Measurements from ENCODE around the gene TNFRSF13B. TPM values are rescaled to one million over a fixed set of nuclear protein-coding genes. Genes with fewer than 3 reads are reported as not detected.

Gene TNFRSF13B
- total RNA-seq, 4 donors from 2014 or later, result 9.2 TPM; not detected in 3

DNA sequence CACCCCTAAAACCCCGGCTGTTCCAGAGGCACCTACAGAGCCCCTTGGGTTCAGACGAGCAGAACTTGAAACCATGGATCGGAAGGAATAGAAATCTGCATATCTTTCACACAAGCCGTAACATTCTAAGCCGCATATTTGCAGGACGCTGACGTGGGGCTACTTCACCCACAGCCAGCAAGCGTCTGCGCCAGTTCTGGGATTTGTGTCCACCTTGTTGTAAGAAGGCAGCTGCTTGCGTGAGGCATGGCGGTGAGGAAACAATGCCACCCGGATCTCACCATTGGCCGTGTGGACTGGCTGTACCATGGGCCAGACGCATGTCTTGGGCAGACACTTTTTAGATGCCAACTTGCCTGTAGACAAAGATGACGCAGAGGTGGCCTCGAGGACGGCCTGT is 34.5 kb downstream of the TNFRSF13B start:
- no peak overlapping the region for H3K27ac ChIP-seq
- DNase-seq, result no peak
- TF ChIP-seq EP300 (IDR thresholded peaks at IDR 0.05; ENCODE audit: low read depth) (no peak), POLR2AphosphoS5 (IDR thresholded peaks at IDR 0.05) (no peak), POLR2A (IDR thresholded peaks at IDR 0.05) (no peak)
- TF ChIP-seq, protein P1, sequence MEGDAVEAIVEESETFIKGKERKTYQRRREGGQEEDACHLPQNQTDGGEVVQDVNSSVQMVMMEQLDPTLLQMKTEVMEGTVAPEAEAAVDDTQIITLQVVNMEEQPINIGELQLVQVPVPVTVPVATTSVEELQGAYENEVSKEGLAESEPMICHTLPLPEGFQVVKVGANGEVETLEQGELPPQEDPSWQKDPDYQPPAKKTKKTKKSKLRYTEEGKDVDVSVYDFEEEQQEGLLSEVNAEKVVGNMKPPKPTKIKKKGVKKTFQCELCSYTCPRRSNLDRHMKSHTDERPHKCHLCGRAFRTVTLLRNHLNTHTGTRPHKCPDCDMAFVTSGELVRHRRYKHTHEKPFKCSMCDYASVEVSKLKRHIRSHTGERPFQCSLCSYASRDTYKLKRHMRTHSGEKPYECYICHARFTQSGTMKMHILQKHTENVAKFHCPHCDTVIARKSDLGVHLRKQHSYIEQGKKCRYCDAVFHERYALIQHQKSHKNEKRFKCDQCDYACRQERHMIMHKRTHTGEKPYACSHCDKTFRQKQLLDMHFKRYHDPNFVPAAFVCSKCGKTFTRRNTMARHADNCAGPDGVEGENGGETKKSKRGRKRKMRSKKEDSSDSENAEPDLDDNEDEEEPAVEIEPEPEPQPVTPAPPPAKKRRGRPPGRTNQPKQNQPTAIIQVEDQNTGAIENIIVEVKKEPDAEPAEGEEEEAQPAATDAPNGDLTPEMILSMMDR (IDR thresholded peaks at IDR 0.05), result no peak
- no peak overlapping the region for H3K4me3 ChIP-seq
- H3K27me3 ChIP-seq, result no peaks in the 10 kb centered on the region
- WGBS, 2 donors (ENCODE audit: low coverage in 1 of 2), result 83 to 100% methylated on average over 3 to 17 of the region's 17 CpGs
- in situ Hi-C loops (cut with MboI; ENCODE audit: low pct_ligation_motif_present in 1 of 4, low pct_unique_long_range_greater_than_20kb in 1 of 4, low sequenced_read_pairs in 3 of 4), result no loop called here
- H3K9me3 ChIP-seq, result no peaks in the 10 kb centered on the region
- H3K36me3 ChIP-seq, result no peaks in the 10 kb centered on the region
- intact Hi-C loops (cut with DNase I; ENCODE audit: low total_unique reads), result no loop called here
- H3K4me1 ChIP-seq, result no peaks in the 10 kb centered on the region

DNA sequence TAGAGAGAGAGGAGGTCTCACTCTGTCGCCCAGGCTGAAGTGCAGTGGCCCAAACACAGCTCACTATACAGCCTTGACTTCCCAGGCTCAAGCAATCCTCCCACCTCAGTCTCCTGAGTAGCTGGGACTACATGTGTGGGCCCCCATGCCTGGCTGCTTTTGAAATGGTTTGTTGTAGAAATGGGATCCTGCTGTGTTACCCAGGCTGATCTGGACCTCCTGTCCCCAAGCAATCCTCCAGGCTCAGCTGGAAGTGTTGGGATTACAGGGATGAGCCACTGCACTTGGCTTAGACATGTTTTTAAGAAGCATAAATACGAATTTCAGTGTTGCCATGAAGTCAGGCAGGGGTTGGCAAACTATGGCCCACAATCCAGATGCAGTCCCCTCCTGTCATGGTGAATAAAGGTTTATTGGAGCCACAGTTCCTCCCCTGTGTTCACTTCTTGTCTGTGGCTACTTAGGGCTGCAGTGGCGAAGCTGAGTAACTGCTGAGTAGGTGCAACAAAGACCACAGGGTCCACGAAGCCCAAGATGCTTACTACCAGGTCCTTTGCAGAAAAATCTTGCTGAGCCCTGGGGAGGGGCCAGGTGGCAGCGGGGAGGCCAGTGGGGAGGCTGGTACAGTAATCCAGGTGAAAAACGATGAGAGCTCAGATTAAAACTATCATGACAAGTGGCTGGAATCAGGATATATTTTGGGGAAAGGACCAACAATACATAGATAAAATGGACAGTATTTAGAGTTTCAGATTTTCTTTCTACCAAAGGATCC is 35.2 kb downstream of the TNFRSF13B start:
- H3K27ac ChIP-seq, result no peak overlapping the region
- TF ChIP-seq EP300 (IDR thresholded peaks at IDR 0.05; ENCODE audit: low read depth), result no peak
- TF ChIP-seq POLR2A (IDR thresholded peaks at IDR 0.05), result no peak
- TF ChIP-seq, protein P1 (IDR thresholded peaks at IDR 0.05), result no peak
- TF ChIP-seq POLR2AphosphoS5 (IDR thresholded peaks at IDR 0.05), result no peak
- no peaks in the 10 kb centered on the region for H3K36me3 ChIP-seq
- no peaks in the 10 kb centered on the region for H3K27me3 ChIP-seq
- 73 to 82% methylated on average over 3 to 5 of the region's 6 CpGs for WGBS, 2 donors (ENCODE audit: low coverage in 1 of 2)
- in situ Hi-C loops (cut with MboI; ENCODE audit: low pct_ligation_motif_present in 1 of 4, low pct_unique_long_range_greater_than_20kb in 1 of 4, low sequenced_read_pairs in 3 of 4) (no loop called here), intact Hi-C loops (cut with DNase I; ENCODE audit: low total_unique reads) (no loop called here)
- H3K4me3 ChIP-seq, result no peak overlapping the region
- peak; percentile 1 for DNase-seq
- no peaks in the 10 kb centered on the region for H3K4me1 ChIP-seq
- no peaks in the 10 kb centered on the region for H3K9me3 ChIP-seq

DNA sequence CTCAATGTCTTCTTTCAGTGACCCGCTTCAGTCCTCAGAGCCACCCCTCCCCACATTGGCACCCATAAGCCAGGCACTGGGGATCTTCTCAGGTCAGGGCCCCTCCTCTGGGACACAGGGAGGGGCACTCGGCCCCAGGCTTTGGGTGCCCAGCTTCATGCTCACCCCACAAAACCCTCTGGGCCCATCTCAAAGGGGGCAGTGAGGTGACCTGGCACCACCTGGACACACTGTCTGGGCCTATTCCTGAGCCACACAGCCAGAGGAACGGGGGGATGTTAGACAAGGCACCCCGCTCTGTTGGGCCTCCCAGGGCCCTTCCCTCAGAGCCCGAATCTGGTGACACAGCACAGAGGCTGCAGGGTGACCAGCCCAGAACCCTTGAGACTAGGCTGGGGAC is 36.1 kb downstream of the TNFRSF13B start:
- intact Hi-C loops (cut with DNase I; ENCODE audit: low total_unique reads) (no loop called here), in situ Hi-C loops (cut with MboI; ENCODE audit: low pct_ligation_motif_present in 1 of 4, low pct_unique_long_range_greater_than_20kb in 1 of 4, low sequenced_read_pairs in 3 of 4) (no loop called here)
- Histone ChIP-seq H3K27ac (no peak overlapping the region), H3K4me3 (no peak overlapping the region), H3K9me3 (no peaks in the 10 kb centered on the region), H3K36me3 (no peaks in the 10 kb centered on the region), H3K4me1 (no peaks in the 10 kb centered on the region), H3K27me3 (no peaks in the 10 kb centered on the region)
- peak; percentile 6 for DNase-seq
- 91 to 100% methylated on average over 1 to 5 of the region's 5 CpGs for WGBS, 2 donors (ENCODE audit: low coverage in 1 of 2)
- TF ChIP-seq POLR2AphosphoS5 (IDR thresholded peaks at IDR 0.05) (no peak), EP300 (IDR thresholded peaks at IDR 0.05; ENCODE audit: low read depth) (no peak), POLR2A (IDR thresholded peaks at IDR 0.05) (no peak)
- TF ChIP-seq, protein P1 (IDR thresholded peaks at IDR 0.05), result no peak

DNA sequence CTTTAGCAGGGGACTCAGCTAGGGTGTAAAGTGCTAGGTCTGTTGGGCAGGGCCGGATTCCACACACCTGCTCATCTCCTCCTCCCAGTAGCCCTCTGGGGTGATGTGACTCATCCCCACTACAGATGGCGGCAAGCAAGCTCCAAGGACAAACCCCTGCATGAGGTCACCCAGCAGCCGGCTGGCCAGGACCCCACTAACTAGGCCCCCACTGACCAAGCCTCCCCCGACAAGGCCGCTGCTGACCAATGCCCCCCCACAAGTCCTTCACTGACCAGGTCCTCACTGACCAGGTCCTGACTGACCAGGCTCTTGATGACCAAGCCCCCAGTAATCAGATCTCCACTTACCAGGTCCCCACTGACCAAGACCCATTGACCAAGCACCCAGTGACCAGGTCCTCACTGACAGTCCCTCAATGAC is 36.7 kb downstream of the TNFRSF13B start:
- WGBS, 2 donors (ENCODE audit: low coverage in 1 of 2), result 98% methylated on average over 5 of the region's 5 CpGs; no CpG with 5 or more reads in 1 of the 2 donors
- H3K27me3 ChIP-seq, result no peaks in the 10 kb centered on the region
- H3K27ac ChIP-seq, result no peak overlapping the region
- in situ Hi-C loops (cut with MboI; ENCODE audit: low pct_ligation_motif_present in 1 of 4, low pct_unique_long_range_greater_than_20kb in 1 of 4, low sequenced_read_pairs in 3 of 4) (no loop called here), intact Hi-C loops (cut with DNase I; ENCODE audit: low total_unique reads) (no loop called here)
- no peaks in the 10 kb centered on the region for H3K9me3 ChIP-seq
- DNase-seq, result peak; percentile 5
- no peak overlapping the region for H3K4me3 ChIP-seq
- no peaks in the 10 kb centered on the region for H3K36me3 ChIP-seq
- H3K4me1 ChIP-seq, result no peaks in the 10 kb centered on the region
- TF ChIP-seq POLR2AphosphoS5 (IDR thresholded peaks at IDR 0.05) (no peak), EP300 (IDR thresholded peaks at IDR 0.05; ENCODE audit: low read depth) (no peak), POLR2A (IDR thresholded peaks at IDR 0.05) (no peak)
- TF ChIP-seq, protein P1 (IDR thresholded peaks at IDR 0.05), result no peak
